Thoracic aorta (tissue), 2 donors: ENCODE results near the gene USP31. TPM values are rescaled to one million over a fixed set of nuclear protein-coding genes. Genes with fewer than 3 reads are reported as not detected.

Experiments used
- ATAC-seq: fragments of 150-250 bp; one replicate; pipeline ENCODE4 v1.8.0; 2017; ENCODE audit warnings: low read depth; ENCODE audit not compliant: insufficient number of reproducible peaks, low FRiP score
- DNase-seq: peaks from one replicate; pipeline ENCODE4 v3.0.0-alpha.2; 2020; ENCODE audit warnings: low spot score
- H3K27ac ChIP-seq, 2 donors: fragments of 200-600 bp; sonication (generic); 1 replicate in 1 of 2; 2 replicates in 1 of 2; pipeline ENCODE4 v1.5.1; 2016; ENCODE audit warnings: mild to moderate bottlenecking in 2 of 2, moderate library complexity in 2 of 2
- H3K27me3 ChIP-seq: fragments of 200-600 bp; sonication (generic); replicated peaks from 2 replicates; pipeline ENCODE4 v1.6.0; 2016; ENCODE audit warnings: mild to moderate bottlenecking; ENCODE audit not compliant: insufficient read depth
- H3K36me3 ChIP-seq: fragments of 200-600 bp; sonication (generic); one replicate; pipeline ENCODE4 v1.5.1; 2016
- H3K4me1 ChIP-seq, 2 donors: fragments of 200-600 bp; sonication (generic); 1 replicate in 1 of 2; 2 replicates in 1 of 2; pipeline versions ENCODE4 v1.5.1 to v1.6.0; 2016; ENCODE audit warnings: low read depth in 2 of 2, mild to moderate bottlenecking in 1 of 2; ENCODE audit not compliant: control insufficient read depth in 1 of 2
- H3K4me3 ChIP-seq: fragments of 200-600 bp; sonication (generic); 2 replicates; pipeline ENCODE4 v1.5.1; 2016; ENCODE audit warnings: mild to moderate bottlenecking
- H3K9me3 ChIP-seq: fragments of 200-600 bp; sonication (generic); 2 replicates; pipeline ENCODE4 v1.5.1; 2016
- CTCF ChIP-seq: fragments of 200-600 bp; sonication (generic); IDR thresholded peaks from one replicate; pipeline ENCODE4 v1.5.1; 2019; ENCODE audit warnings: antibody characterized with exemption
- total RNA-seq, 2 donors: library from RNA; depleted of rRNA; stranded (reverse); fragments of >200 nt; gene quantifications; one replicate each; pipeline versions ENCODE4 v1.1.0 to v1.2.3, GENCODE V29; 2016

USP31 gene
- total RNA-seq, 2 donors from 2014 or later: 19.6 to 25.0 TPM

- Histone ChIP-seq H3K4me3 (no peak overlapping the region), H3K36me3 (no peaks in the 10 kb centered on the region), H3K27ac (no peak overlapping the region), H3K27me3 (no peaks in the 10 kb centered on the region), H3K4me1 (peaks cover 0 to 21% of the 10 kb centered on the region in 2 donors), H3K9me3 (no peaks in the 10 kb centered on the region)
- DNase-seq (no peak), ATAC-seq (no peak)
- TF ChIP-seq CTCF: no peak
Observed at GRCh38 chr16:23092072-23092800, 57.0 kb downstream of the USP31 start.

- no peak overlapping the region for H3K27ac ChIP-seq
- DNase-seq: no peak
- no peak overlapping the region for H3K4me3 ChIP-seq
- H3K9me3 ChIP-seq: no peaks in the 10 kb centered on the region
- ATAC-seq: no peak
- H3K27me3 ChIP-seq: no peaks in the 10 kb centered on the region
- peaks cover 4% of the 10 kb centered on the region for H3K36me3 ChIP-seq
- H3K4me1 ChIP-seq: peaks cover 0 to 17% of the 10 kb centered on the region in 2 donors
- no peak for TF ChIP-seq CTCF
Observed at GRCh38 chr16:23089111-23089510, 60.1 kb downstream of the USP31 start.

GRCh38 chr16:23088018-23088417 lies 61.2 kb downstream of the USP31 start:
- ATAC-seq: no peak
- peaks cover 4% of the 10 kb centered on the region for H3K36me3 ChIP-seq

GRCh38 chr16:23085949-23086348 lies 63.3 kb downstream of the USP31 start:
- Histone ChIP-seq H3K4me1 (peaks cover 0 to 8% of the 10 kb centered on the region in 2 donors), H3K27ac (no peak overlapping the region), H3K36me3 (peaks cover 4% of the 10 kb centered on the region), H3K9me3 (no peaks in the 10 kb centered on the region), H3K4me3 (no peak overlapping the region), H3K27me3 (no peaks in the 10 kb centered on the region)
- ATAC-seq: no peak
- TF ChIP-seq CTCF: no peak
- no peak for DNase-seq

More at GRCh38 chr16:23088018-23088417, 61.2 kb downstream of the USP31 start:
- Histone ChIP-seq H3K27ac (no peak overlapping the region), H3K9me3 (no peaks in the 10 kb centered on the region), H3K27me3 (no peaks in the 10 kb centered on the region), H3K4me1 (peaks cover 0 to 17% of the 10 kb centered on the region in 2 donors), H3K4me3 (no peak overlapping the region)
- DNase-seq: no peak
- no peak for TF ChIP-seq CTCF

- Histone ChIP-seq H3K4me3 (no peak overlapping the region), H3K36me3 (peaks cover 11% of the 10 kb centered on the region), H3K4me1 (no peaks in the 10 kb centered on the region), H3K27me3 (no peaks in the 10 kb centered on the region), H3K9me3 (no peaks in the 10 kb centered on the region), H3K27ac (no peak overlapping the region)
- TF ChIP-seq CTCF: no peak
- ATAC-seq (no peak), DNase-seq (no peak)
Observed at GRCh38 chr16:23082161-23082788, 67.0 kb downstream of the USP31 start.
